Measurements from ENCODE around the gene ISG15. TPM values are rescaled to one million over a fixed set of nuclear protein-coding genes. Genes with fewer than 3 reads are reported as not detected.
"Not testable (repeated sequence)": the region's sequence is repeated elsewhere in the genome, so short reads cannot be mapped to it uniquely, and the experiment has no call there.

The ISG15 gene
- total and polyA plus RNA-seq, 2 experiments from 2014 or later = 73.4 to 110 TPM

DNA sequence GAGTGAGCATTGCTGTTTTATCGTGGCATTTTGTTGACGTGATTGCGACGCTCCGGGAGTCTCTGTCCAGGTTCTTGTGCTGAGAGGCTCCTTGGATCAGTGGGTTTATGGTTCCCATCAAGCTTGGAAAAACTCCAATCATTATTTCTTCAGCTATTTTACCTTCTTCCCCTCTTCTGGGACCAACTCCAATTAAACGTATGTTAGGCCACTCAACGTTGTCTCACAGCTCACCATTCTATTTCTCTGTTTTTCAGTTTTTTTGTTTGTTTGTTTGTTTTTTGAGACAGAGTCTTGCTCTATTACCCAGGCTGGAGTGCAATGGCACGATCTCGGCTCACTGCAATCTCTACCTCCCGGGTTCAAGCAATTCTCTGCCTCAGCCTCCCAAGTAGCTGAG, 21.4 kb upstream of the ISG15 start:
- no peak for TF ChIP-seq CTCF (IDR thresholded peaks at IDR 0.05; ENCODE audit: low read depth, low read length)
- Histone ChIP-seq H3K4me3 (no peak overlapping the region), H3K4me1 (ENCODE audit: low read depth) (no peaks in the 10 kb centered on the region), H3K36me3 (no peaks in the 10 kb centered on the region), H3K27me3 (peaks cover 61% of the 10 kb centered on the region), H3K27ac (no peak overlapping the region), H3K9me3 (ENCODE audit: low read depth) (no peaks in the 10 kb centered on the region)
- DNase-seq (ENCODE audit: low read depth in 1 of 2, low spot score in 1 of 2) = no peak

- Histone ChIP-seq H3K27me3 (peaks cover 64% of the 10 kb centered on the region), H3K27ac (no peak overlapping the region), H3K9me3 (ENCODE audit: low read depth) (no peaks in the 10 kb centered on the region), H3K4me1 (ENCODE audit: low read depth) (no peaks in the 10 kb centered on the region), H3K36me3 (no peaks in the 10 kb centered on the region), H3K4me3 (no peak overlapping the region)
- no peak for TF ChIP-seq CTCF (IDR thresholded peaks at IDR 0.05; ENCODE audit: low read depth, low read length)
- no peak for DNase-seq (ENCODE audit: low read depth in 1 of 2, low spot score in 1 of 2)
Measured at GRCh38 chr1:992362-992761, 20.9 kb upstream of the ISG15 start.

DNA sequence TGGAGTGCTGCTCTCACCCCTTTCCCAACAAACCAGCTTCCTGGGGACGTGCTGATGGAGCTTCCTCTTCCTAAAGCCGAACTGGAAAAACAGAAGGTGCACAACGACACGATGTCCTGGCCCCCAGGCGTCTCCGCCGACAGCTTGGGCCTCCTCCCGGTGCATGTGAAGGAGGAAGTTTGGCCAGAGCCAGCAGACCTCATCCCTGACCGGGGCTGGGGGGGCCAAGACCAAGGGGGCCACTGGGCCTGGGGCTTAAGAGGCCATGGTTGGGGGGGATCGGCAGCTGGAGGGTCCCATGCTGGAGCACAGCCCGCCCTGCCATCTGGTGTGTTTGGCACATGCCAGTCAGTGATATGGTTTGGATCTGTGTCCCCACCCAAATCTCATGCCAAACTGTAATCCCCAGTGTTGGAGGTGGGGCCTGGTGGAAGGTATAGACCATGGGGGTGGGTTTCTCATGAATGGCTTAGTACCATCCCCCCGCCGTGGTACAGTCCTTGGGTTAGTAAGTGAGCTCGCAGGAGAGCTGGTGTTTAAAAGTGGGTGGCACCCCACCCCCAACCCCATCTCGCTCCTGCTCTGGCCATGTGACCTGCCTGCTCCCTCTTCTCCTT, 19.8 kb upstream of the ISG15 start:
- TF ChIP-seq CTCF (IDR thresholded peaks at IDR 0.05; ENCODE audit: low read depth, low read length) = no peak
- no peaks in the 10 kb centered on the region for H3K4me1 ChIP-seq (ENCODE audit: low read depth)
- peaks cover 67% of the 10 kb centered on the region for H3K27me3 ChIP-seq
- no peak for DNase-seq (ENCODE audit: low read depth in 1 of 2, low spot score in 1 of 2)
- no peaks in the 10 kb centered on the region for H3K9me3 ChIP-seq (ENCODE audit: low read depth)
- H3K27ac ChIP-seq = no peak overlapping the region
- H3K36me3 ChIP-seq = no peaks in the 10 kb centered on the region
- no peak overlapping the region for H3K4me3 ChIP-seq

GRCh38 chr1:994546-994945, 18.8 kb upstream of the ISG15 start:
- H3K27me3 ChIP-seq = peaks cover 69% of the 10 kb centered on the region
- H3K27ac ChIP-seq; DNase-seq (ENCODE audit: low read depth in 1 of 2, low spot score in 1 of 2); H3K9me3 ChIP-seq (ENCODE audit: low read depth); H3K4me3 ChIP-seq; H3K4me1 ChIP-seq (ENCODE audit: low read depth); H3K36me3 ChIP-seq: not testable (repeated sequence)

GRCh38 chr1:995665-996633, 17.3 kb upstream of the ISG15 start:
- H3K27me3 ChIP-seq = peaks cover 59% of the 10 kb centered on the region
- H3K27ac ChIP-seq = no peak overlapping the region
- H3K36me3 ChIP-seq = no peaks in the 10 kb centered on the region
- no peak for DNase-seq (ENCODE audit: low read depth in 1 of 2, low spot score in 1 of 2)
- no peaks in the 10 kb centered on the region for H3K4me1 ChIP-seq (ENCODE audit: low read depth)
- H3K4me3 ChIP-seq = no peak overlapping the region
- no peaks in the 10 kb centered on the region for H3K9me3 ChIP-seq (ENCODE audit: low read depth)
- no peak for TF ChIP-seq CTCF (IDR thresholded peaks at IDR 0.05; ENCODE audit: low read depth, low read length)
